GM12878 (cell line): ENCODE measurements around the gene ZNF792. TPM values are rescaled to one million over a fixed set of nuclear protein-coding genes. Genes with fewer than 3 reads are reported as not detected.

Experiments used
- ATAC-seq: fragments of 200-7000 bp; cut with Tn5 transposase; 3 replicates; pipeline ENCODE4 v1.9.1; 2020; ENCODE audit warnings: mild to moderate bottlenecking, moderate library complexity
- BruUV-seq: library from RNA; stranded (reverse); fragments of 400-500 nt; replicated peaks from 2 replicates; lab custom pipeline; 2021; lab: Mats Ljungman, UMichigan
- CTCF ChIA-PET: fragments of 300-600 bp; sonication (Branson Sonifier 250); formaldehyde crosslinking; extraction: SDS; loops from one replicate; lab custom pipeline; 2021; ENCODE audit warnings: inconsistent platforms; lab: Yijun Ruan, JAX
- POLR2A ChIA-PET: fragments of 350-600 bp; formaldehyde crosslinking; extraction: SDS; loops from one replicate; lab custom pipeline; 2021; ENCODE audit warnings: inconsistent platforms; lab: Charles Lee
- RAD21 ChIA-PET: fragments of 300-600 bp; sonication (Branson Sonifier 250); formaldehyde crosslinking; loops from one replicate; lab custom pipeline; 2023; ENCODE audit warnings: antibody characterized with exemption; ENCODE audit not compliant: unreplicated experiment; lab: Charles Lee
- SMC1A ChIA-PET: fragments of 300-600 bp; sonication (Branson Sonifier 250); formaldehyde crosslinking; loops from one replicate; lab custom pipeline; 2023; ENCODE audit not compliant: unreplicated experiment, uncharacterized antibody; lab: Charles Lee
- DNase-seq: peaks from one replicate; pipeline ENCODE4 v3.0.0-alpha.2; 2011; ENCODE audit warnings: low read depth, low spot score
- FAIRE-seq: peaks from 3 replicates; lab custom pipeline; 2011; peaks lifted over from hg19 to GRCh38; lab: Jason Lieb, UNC
- H2AFZ ChIP-seq: 2 replicates; pipeline ENCODE4 v1.6.0; 2011; ENCODE audit warnings: low read depth, low read length, control low read depth; ENCODE audit not compliant: control insufficient read depth
- H3K27ac ChIP-seq: 2 replicates; pipeline ENCODE4 v1.5.1; 2011; ENCODE audit warnings: control low read depth; ENCODE audit not compliant: control insufficient read depth, insufficient read depth
- H3K27me3 ChIP-seq, 2 experiments: replicated peaks in 1 of 2; 2 replicates each; pipeline versions ENCODE4 v1.6.0 to v1.6.1; 2011; ENCODE audit warnings: low read length in 1 of 2; ENCODE audit not compliant: control insufficient read depth in 2 of 2, insufficient read depth in 2 of 2
- H3K36me3 ChIP-seq, 2 experiments: 2 replicates each; pipeline ENCODE4 v1.5.1; 2011; ENCODE audit warnings: low read length in 1 of 2; ENCODE audit not compliant: control insufficient read depth in 2 of 2, insufficient read depth in 2 of 2
- H3K4me1 ChIP-seq: 2 replicates; pipeline ENCODE4 v1.6.1; 2011; ENCODE audit warnings: mild to moderate bottlenecking, low read length, moderate library complexity, mixed read lengths; ENCODE audit not compliant: control insufficient read depth, insufficient read depth
- H3K4me2 ChIP-seq: 2 replicates; pipeline ENCODE4 v1.6.0; 2011; ENCODE audit warnings: control low read depth; ENCODE audit not compliant: control insufficient read depth, insufficient read depth
- H3K4me3 ChIP-seq: fragments of 200-600 bp; sonication (generic); 2 replicates; pipeline ENCODE4 v1.5.1; 2016
- H3K79me2 ChIP-seq: 2 replicates; pipeline ENCODE4 v1.6.0; 2011; ENCODE audit warnings: low read length; ENCODE audit not compliant: control insufficient read depth, insufficient read depth
- H3K9ac ChIP-seq: 2 replicates; pipeline ENCODE4 v1.8.0; 2011; ENCODE audit warnings: low read length, control low read depth, mixed read lengths; ENCODE audit not compliant: control insufficient read depth, insufficient read depth
- H3K9me3 ChIP-seq: replicated peaks from 3 replicates; pipeline ENCODE4 v1.5.1; 2011; ENCODE audit warnings: mild to moderate bottlenecking, low read length; ENCODE audit not compliant: control insufficient read depth, insufficient read depth
- H4K20me1 ChIP-seq: 2 replicates; pipeline ENCODE4 v1.6.0; 2011; ENCODE audit not compliant: control insufficient read depth, insufficient read depth
- CHD1 ChIP-seq: IDR thresholded peaks from 2 replicates; pipeline ENCODE4 v1.6.1; 2012; ENCODE audit warnings: low read depth, low read length, improper control_type of control experiment
- HCFC1 ChIP-seq: fragments of 150-350 bp; IDR thresholded peaks from 2 replicates; pipeline ENCODE4 v1.6.1; 2014; ENCODE audit warnings: low read length
- HDGF ChIP-seq: fragments of 450-650 bp; IDR thresholded peaks from 2 replicates; pipeline ENCODE4 v1.6.1; 2016; ENCODE audit warnings: antibody characterized with exemption
- JUNB ChIP-seq: IDR thresholded peaks from 2 replicates; pipeline ENCODE4 v1.6.1; 2016; ENCODE audit warnings: antibody characterized with exemption, mild to moderate bottlenecking
- KLF5 ChIP-seq: fragments of 450-650 bp; IDR thresholded peaks from 2 replicates; pipeline ENCODE4 v1.6.1; 2014; ENCODE audit warnings: mild to moderate bottlenecking; ENCODE audit not compliant: partially characterized antibody
- MTA2 ChIP-seq: fragments of 450-650 bp; IDR thresholded peaks from 2 replicates; pipeline ENCODE4 v1.6.1; 2016; ENCODE audit warnings: low read depth, mild to moderate bottlenecking, moderate library complexity
- MXI1 ChIP-seq: fragments of 150-350 bp; IDR thresholded peaks from 2 replicates; pipeline ENCODE4 v1.6.1; 2011; ENCODE audit warnings: low read depth, mild to moderate bottlenecking, inconsistent platforms, low read length, improper control_type of control experiment
- NBN ChIP-seq: fragments of 450-650 bp; IDR thresholded peaks from 2 replicates; pipeline ENCODE4 v1.6.1; 2016
- NFYB ChIP-seq: IDR thresholded peaks from 2 replicates; pipeline ENCODE4 v1.6.1; 2011; ENCODE audit warnings: low read depth, mild to moderate bottlenecking, low read length, improper control_type of control experiment, moderate library complexity; ENCODE audit not compliant: insufficient read depth
- PML ChIP-seq: IDR thresholded peaks from 2 replicates; pipeline ENCODE4 v1.6.1; 2012; ENCODE audit warnings: low read length, inconsistent platforms
- POLR2A ChIP-seq: IDR thresholded peaks from 2 replicates; pipeline ENCODE4 v1.6.1; 2011; ENCODE audit warnings: low read depth, mild to moderate bottlenecking, low read length
- ZNF384 ChIP-seq: IDR thresholded peaks from 2 replicates; pipeline ENCODE4 v1.6.1; 2012; ENCODE audit warnings: low read depth, mild to moderate bottlenecking, low read length, improper control_type of control experiment, borderline replicate concordance
- ZSCAN29 ChIP-seq: fragments of 450-650 bp; IDR thresholded peaks from 2 replicates; pipeline ENCODE4 v1.6.1; 2017; ENCODE audit warnings: mild to moderate bottlenecking, moderate library complexity
- WGBS: methylation state at CpG from one replicate; pipeline ENCODE4 v1.1.6; 2016; ENCODE audit warnings: low lambda C conversion rate; ENCODE audit not compliant: insufficient replicate concordance, insufficient coverage; ENCODE audit errors: missing lambda C conversion rate; 5-methylcytosine and 5-hydroxymethylcytosine counted together
- in situ Hi-C: fragments of 300-500 bp; cut with MboI; formaldehyde crosslinking; loops from 9 replicates; pipeline ENCODE4 v1.14.3; 2018; ENCODE audit warnings: mixed read lengths
- intact Hi-C: fragments of 100-400 bp; cut with micrococcal nuclease; formaldehyde crosslinking; loops from one replicate; pipeline ENCODE4 v1.14.2; 2022; ENCODE audit not compliant: unreplicated experiment
- polyA plus RNA-seq, 11 experiments: library from polyadenylated mRNA; depleted of rRNA in 4 of 11; unstranded in 6 of 11; stranded (reverse) in 5 of 11; fragments of >200 nt; fragmentation: Nextera tagmentation in 4 of 11; fragmentation: Illumina TruSeq in 1 of 11; extraction: Ambion mirVana in 4 of 11; extraction: Trizol in 1 of 11; gene quantifications; 1 replicate in 1 of 11; 2 replicates in 10 of 11; pipeline versions ENCODE4 v1.2.1 to v1.2.3, GENCODE V29; 2011 to 2016; ENCODE audit warnings: inconsistent platforms in 2 of 11, missing spikeins in 2 of 11, low read depth in 1 of 11
- total RNA-seq, 4 experiments: library from RNA; depleted of rRNA in 3 of 4; stranded (reverse); fragments of >200 nt in 3 of 4; fragmentation: Illumina TruSeq in 1 of 4; extraction: Trizol in 1 of 4; gene quantifications; 2 replicates each; pipeline versions ENCODE4 v1.2.1 to v1.2.3, GENCODE V29; 2013 to 2021
- TF ChIP-seq, protein P1 (sequence below): fragments of 450-650 bp; IDR thresholded peaks from 2 replicates; pipeline ENCODE4 v1.6.1; 2018; ENCODE audit warnings: mild to moderate bottlenecking, low read depth, moderate library complexity; ENCODE audit not compliant: partially characterized antibody
- TF ChIP-seq, protein P2 (sequence below): fragments of 450-650 bp; IDR thresholded peaks from 2 replicates; pipeline ENCODE4 v1.6.1; 2016; ENCODE audit warnings: mild to moderate bottlenecking
- TF ChIP-seq, protein P3 (sequence below): IDR thresholded peaks from 2 replicates; pipeline ENCODE4 v1.6.1; 2011; ENCODE audit warnings: low read depth, mild to moderate bottlenecking, low read length, moderate library complexity, borderline replicate concordance; ENCODE audit errors: extremely low read depth

ZNF792 gene
- total and polyA plus RNA-seq, 10 of the 15 experiments (the other 5 are each of a cell fraction or from before 2014, with no cell fraction given): 0.53 to 4.8 (median 1.3) TPM

DNA sequence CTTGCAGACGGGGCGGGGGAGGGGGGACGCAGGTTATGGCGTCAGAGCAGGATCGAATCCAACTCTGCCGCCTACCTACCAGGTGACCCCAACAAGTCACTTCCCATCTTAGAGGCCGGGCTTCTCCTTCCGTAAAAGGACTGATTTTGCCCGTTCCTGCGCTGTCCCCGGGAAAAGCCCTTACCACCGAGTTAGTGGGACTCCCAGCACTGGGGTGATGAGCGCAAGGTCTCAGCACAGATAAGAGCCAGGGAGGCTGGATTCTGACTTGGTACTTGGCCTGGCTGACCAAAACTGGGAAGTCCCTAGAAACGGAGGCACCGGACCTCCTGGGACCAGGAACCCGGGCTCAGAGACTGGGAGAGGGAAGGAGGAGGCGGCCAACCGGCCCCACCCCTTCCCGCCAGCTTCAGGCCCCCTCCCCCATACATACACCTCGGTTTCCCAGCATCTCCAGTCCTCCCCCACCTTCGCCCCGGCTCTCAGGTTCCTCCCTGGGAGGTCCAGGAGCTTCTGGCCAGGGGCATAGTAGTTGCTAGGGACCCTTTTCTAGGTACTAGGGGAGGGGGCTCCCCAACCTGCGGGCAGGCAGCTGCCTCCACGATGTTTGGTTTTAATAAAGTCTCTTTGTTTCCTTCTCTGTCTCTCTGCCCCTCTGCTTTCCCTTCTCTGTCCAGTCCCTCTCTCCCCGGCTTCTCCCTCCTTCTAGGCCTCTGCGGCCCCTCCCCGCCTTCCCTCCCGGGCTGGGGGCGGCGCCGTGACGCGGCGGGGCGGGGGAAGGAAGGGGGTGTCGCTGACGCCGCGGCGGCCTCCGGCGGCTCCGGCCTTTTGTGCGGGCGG lies 35.7 kb upstream of the ZNF792 start, which contains the start of gene GRAMD1A (continued):
- TF ChIP-seq, protein P1, sequence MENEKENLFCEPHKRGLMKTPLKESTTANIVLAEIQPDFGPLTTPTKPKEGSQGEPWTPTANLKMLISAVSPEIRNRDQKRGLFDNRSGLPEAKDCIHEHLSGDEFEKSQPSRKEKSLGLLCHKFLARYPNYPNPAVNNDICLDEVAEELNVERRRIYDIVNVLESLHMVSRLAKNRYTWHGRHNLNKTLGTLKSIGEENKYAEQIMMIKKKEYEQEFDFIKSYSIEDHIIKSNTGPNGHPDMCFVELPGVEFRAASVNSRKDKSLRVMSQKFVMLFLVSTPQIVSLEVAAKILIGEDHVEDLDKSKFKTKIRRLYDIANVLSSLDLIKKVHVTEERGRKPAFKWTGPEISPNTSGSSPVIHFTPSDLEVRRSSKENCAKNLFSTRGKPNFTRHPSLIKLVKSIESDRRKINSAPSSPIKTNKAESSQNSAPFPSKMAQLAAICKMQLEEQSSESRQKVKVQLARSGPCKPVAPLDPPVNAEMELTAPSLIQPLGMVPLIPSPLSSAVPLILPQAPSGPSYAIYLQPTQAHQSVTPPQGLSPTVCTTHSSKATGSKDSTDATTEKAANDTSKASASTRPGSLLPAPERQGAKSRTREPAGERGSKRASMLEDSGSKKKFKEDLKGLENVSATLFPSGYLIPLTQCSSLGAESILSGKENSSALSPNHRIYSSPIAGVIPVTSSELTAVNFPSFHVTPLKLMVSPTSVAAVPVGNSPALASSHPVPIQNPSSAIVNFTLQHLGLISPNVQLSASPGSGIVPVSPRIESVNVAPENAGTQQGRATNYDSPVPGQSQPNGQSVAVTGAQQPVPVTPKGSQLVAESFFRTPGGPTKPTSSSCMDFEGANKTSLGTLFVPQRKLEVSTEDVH: no peak
- no peak for TF ChIP-seq HCFC1
- no peak; the same call in 1 of the 2 replicates for TF ChIP-seq HDGF
- no peak for TF ChIP-seq JUNB
- 0 out of 2 replicates have a peak, but pooled peaks have one; percentile 8 for TF ChIP-seq MTA2
- peak; percentile 40 for TF ChIP-seq NBN
- no peak for TF ChIP-seq POLR2A

DNA sequence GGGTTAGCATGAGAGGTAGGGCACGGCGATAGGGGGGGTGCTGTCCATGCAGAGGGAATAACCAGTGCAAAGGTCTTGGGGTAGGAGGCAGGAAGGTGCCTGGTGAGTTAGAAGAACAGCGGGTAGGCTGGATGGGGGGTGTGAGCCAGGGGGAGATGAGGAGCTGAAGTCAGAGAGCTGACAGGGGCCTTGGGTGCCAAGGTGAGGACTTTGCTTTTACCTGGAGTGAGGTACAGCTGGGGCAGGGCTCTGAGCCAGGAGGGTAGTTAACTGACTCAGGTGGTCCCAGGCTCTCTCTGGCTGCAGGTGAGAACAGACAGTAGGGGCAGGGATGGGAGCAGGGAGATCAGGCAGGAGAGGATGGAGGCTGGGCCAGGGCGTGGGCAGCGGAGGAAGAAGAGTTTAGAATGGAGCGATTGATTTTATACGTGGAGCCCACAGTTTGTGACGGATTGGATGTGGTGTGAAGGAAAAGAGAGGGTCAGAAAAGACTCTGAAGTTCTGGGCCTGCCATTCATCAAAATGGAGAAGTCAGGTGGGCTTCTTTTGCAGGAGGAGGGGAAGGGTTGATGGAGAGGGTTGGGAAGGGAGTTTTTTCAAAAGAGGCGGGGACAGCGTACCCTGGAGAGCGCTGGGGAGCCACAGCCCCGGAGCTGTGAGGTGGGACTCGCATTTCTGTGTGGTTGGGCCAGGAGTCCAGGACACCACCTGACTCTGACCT lies 34.9 kb upstream of the ZNF792 start:
- ATAC-seq (peak; percentile 47), FAIRE-seq (no peak), DNase-seq (no peak)
- Histone ChIP-seq H3K27ac (peak overlapping the region; percentile 86), H3K9me3 (no peaks in the 10 kb centered on the region; the same call in 2 of the 3 replicates), H3K36me3 (peaks cover 3% of the 10 kb centered on the region in 2 experiments; a peak in 3 of 4 replicates), H3K4me1 (peaks cover 43% of the 10 kb centered on the region), H4K20me1 (0 out of 2 replicates have a peak, but pooled peaks cover 2% of the 10 kb centered on the region), H3K4me3 (peak overlapping the region; percentile 95; the same call in 1 of the 2 replicates), H3K27me3 (no peaks in the 10 kb centered on the region), H3K4me2 (peak overlapping the region; percentile 91), H2AFZ (peak overlapping the region; percentile 76), H3K9ac (peak overlapping the region; percentile 94), H3K79me2 (peaks cover 38% of the 10 kb centered on the region)
- 75% methylated on average over 13 of the region's 13 CpGs for WGBS
- intact Hi-C loops: no loop called here
- CTCF ChIA-PET: interaction anchor here (1.6 kb wide), 1 partner anchor 10 kb away, joined by 3 read pairs; no protein-coding TSS in a partner anchor
- no TSS peak for BruUV-seq
- in situ Hi-C loops: no loop called here
- POLR2A ChIA-PET: interaction anchor here (0.6 to 4.7 kb wide), 4 partner anchors 9 to 1596 kb away, joined by 4 to 38 read pairs (median 5); no protein-coding TSS in a partner anchor
- RAD21 ChIA-PET: interaction anchor here (3.5 kb wide), 1 partner anchor 9 kb away, joined by 33 read pairs; no protein-coding TSS in a partner anchor
- SMC1A ChIA-PET: interaction anchor here (0.7 to 1.7 kb wide), 4 partner anchors 9 to 20 kb away, joined by 3 to 6 read pairs (median 4); no protein-coding TSS in a partner anchor
- TF ChIP-seq ZSCAN29: no peak
- TF ChIP-seq MXI1: no peak
- TF ChIP-seq CHD1: no peak
- TF ChIP-seq, protein P2, sequence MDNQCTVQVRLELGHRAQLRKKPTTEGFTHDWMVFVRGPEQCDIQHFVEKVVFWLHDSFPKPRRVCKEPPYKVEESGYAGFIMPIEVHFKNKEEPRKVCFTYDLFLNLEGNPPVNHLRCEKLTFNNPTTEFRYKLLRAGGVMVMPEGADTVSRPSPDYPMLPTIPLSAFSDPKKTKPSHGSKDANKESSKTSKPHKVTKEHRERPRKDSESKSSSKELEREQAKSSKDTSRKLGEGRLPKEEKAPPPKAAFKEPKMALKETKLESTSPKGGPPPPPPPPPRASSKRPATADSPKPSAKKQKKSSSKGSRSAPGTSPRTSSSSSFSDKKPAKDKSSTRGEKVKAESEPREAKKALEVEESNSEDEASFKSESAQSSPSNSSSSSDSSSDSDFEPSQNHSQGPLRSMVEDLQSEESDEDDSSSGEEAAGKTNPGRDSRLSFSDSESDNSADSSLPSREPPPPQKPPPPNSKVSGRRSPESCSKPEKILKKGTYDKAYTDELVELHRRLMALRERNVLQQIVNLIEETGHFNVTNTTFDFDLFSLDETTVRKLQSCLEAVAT: peak; percentile 94
- peak; percentile 37; the same call in 1 of the 2 replicates for TF ChIP-seq ZNF384
- TF ChIP-seq KLF5: no peak
- TF ChIP-seq MTA2: 0 out of 2 replicates have a peak, but pooled peaks have one; percentile 16
- no peak for TF ChIP-seq NFYB
- no peak for TF ChIP-seq PML
- TF ChIP-seq, protein P3, sequence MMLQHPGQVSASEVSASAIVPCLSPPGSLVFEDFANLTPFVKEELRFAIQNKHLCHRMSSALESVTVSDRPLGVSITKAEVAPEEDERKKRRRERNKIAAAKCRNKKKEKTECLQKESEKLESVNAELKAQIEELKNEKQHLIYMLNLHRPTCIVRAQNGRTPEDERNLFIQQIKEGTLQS: no peak
